ENCODE data around the gene PALB2. TPM values are rescaled to one million over a fixed set of nuclear protein-coding genes. Genes with fewer than 3 reads are reported as not detected.

The PALB2 gene
- total and polyA plus RNA-seq, 2 of the 8 experiments (the other 6 are each of a cell fraction or from before 2014, with no cell fraction given): 12.5 to 33.1 TPM

DNA sequence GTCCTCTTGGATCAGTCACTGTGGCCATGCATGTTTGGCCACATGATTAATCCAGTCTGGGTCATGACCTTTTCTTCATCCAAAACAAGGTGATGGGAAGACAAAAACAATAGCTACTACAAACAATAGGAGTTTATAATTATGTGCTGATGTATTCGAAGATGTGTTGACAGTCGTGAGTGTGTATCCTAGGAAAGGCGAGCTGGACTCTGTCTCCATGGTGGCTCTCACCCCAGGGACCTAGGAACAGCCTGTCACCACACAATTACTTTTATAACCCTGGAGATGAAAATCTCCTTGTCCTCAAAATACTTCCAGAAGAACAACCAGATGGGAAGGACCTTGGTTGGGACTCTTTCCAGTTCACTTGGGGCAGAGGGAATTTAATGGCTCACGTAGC, 27.8 kb upstream of the PALB2 start:
- no peak overlapping the region for H3K9ac ChIP-seq (replicated peaks in 1 of 4; ENCODE audit: extremely low read depth in 1 of 4, low read depth in 3 of 4, low read length in 3 of 4)
- peaks cover 10 to 60% (median 40%) of the 10 kb centered on the region in 4 experiments for H3K36me3 ChIP-seq (ENCODE audit: control insufficient read depth in 2 of 4, insufficient read depth in 4 of 4, low read length in 3 of 4)
- H3K79me2 ChIP-seq (ENCODE audit: control insufficient read depth in 1 of 2, insufficient read depth in 2 of 2, low read length in 2 of 2): no peaks in the 10 kb centered on the region
- 89% methylated on average over 4 of the region's 4 CpGs; no CpG with 5 or more reads in 1 of the 2 experiments for WGBS, 2 experiments (ENCODE audit: extremely low coverage in 1 of 2, insufficient coverage in 1 of 2, insufficient read length in 1 of 2, insufficient replicate concordance in 2 of 2, low coverage in 1 of 2, low lambda C conversion rate in 2 of 2, missing lambda C conversion rate in 1 of 2)
- H2BK20ac ChIP-seq (ENCODE audit: low read length): no peak overlapping the region
- H2BK5ac ChIP-seq (ENCODE audit: low read depth, low read length): no peak overlapping the region
- H3K79me1 ChIP-seq (ENCODE audit: low read depth, low read length): no peaks in the 10 kb centered on the region
- H4K20me1 ChIP-seq (replicated peaks in 1 of 2; ENCODE audit: control insufficient read depth in 1 of 2, insufficient read depth in 2 of 2, low read length in 2 of 2): peaks cover under 1 to 3% of the 10 kb centered on the region in 2 experiments
- no peak overlapping the region for H3K56ac ChIP-seq (replicated peaks; ENCODE audit: insufficient read length, low read depth, low read length)
- H2BK12ac ChIP-seq (ENCODE audit: low read depth, low read length): no peak overlapping the region
- no peak overlapping the region for H3K18ac ChIP-seq (ENCODE audit: extremely low read depth, low read length)
- no peaks in the 10 kb centered on the region for H3K4me1 ChIP-seq (replicated peaks in 1 of 4; ENCODE audit: control insufficient read depth in 3 of 4, insufficient read depth in 4 of 4, low read length in 3 of 4)
- H3K23ac ChIP-seq (ENCODE audit: insufficient read length): no peak overlapping the region
- no peak overlapping the region for H2AFZ ChIP-seq (ENCODE audit: low read length)
- no peak overlapping the region for H3K4me2 ChIP-seq (ENCODE audit: insufficient read depth in 1 of 2, low read depth in 2 of 2, low read length in 2 of 2)
- no peak overlapping the region for H2AK5ac ChIP-seq (ENCODE audit: low read depth, low read length)
- DNase-seq (ENCODE audit: low read depth in 1 of 2, low spot score in 2 of 2) (no peak), FAIRE-seq (no peak)
- no peak overlapping the region for H4K8ac ChIP-seq (ENCODE audit: extremely low read depth, insufficient read depth, low read length)
- CTCF ChIA-PET (ENCODE audit: partially characterized antibody): interaction anchor here (1.0 to 1.6 kb wide), 3 partner anchors 9 to 45 kb away, joined by 3 to 7 read pairs (median 3); partner anchors contain the start of gene PLK1
- H3K4me3 ChIP-seq (ENCODE audit: extremely low read depth in 1 of 4, insufficient read depth in 2 of 4, low read depth in 3 of 4, low read length in 4 of 4): no peak overlapping the region
- H3K27ac ChIP-seq (ENCODE audit: low read depth, low read length): no peak overlapping the region
- no peak overlapping the region for H3K4ac ChIP-seq (replicated peaks; ENCODE audit: insufficient read length, low read depth, low read length)
- H4K5ac ChIP-seq (ENCODE audit: insufficient read length, low read depth, low read length): no peak overlapping the region
- POLR2A ChIA-PET (ENCODE audit: partially characterized antibody): interaction anchor here (3.2 to 4.5 kb wide), 2 partner anchors 10 kb away, joined by 9 to 23 read pairs; partner anchors contain the start of gene PLK1
- no peak overlapping the region for H2BK15ac ChIP-seq (ENCODE audit: low read length)
- no peaks in the 10 kb centered on the region for H3K9me3 ChIP-seq (ENCODE audit: insufficient read depth in 2 of 2, low read depth in 1 of 2, low read length in 1 of 2)
- H4K91ac ChIP-seq (replicated peaks; ENCODE audit: insufficient read length, low read length): no peak overlapping the region
- H3K23me2 ChIP-seq (ENCODE audit: low read depth, low read length): no peaks in the 10 kb centered on the region
- no peak overlapping the region for H3K14ac ChIP-seq (ENCODE audit: insufficient read length)
- H3K27me3 ChIP-seq (replicated peaks in 1 of 4; ENCODE audit: control insufficient read depth in 3 of 4, extremely low read depth in 1 of 4, insufficient read depth in 3 of 4, low read length in 3 of 4): no peaks in the 10 kb centered on the region
- no peak overlapping the region for H2BK120ac ChIP-seq (replicated peaks; ENCODE audit: low read depth, low read length)
- TF ChIP-seq CEBPB (IDR thresholded peaks at IDR 0.05; ENCODE audit: low read depth, low read length): no peak
- TF ChIP-seq POLR2A (IDR thresholded peaks at IDR 0.05; ENCODE audit: control extremely low read depth in 1 of 2, low read depth in 2 of 2, low read length in 2 of 2): no peak
- TF ChIP-seq BCL11A (IDR thresholded peaks at IDR 0.05; ENCODE audit: low read depth in 2 of 2, low read length in 2 of 2): no peak
- no peak for TF ChIP-seq CBX5 (IDR thresholded peaks at IDR 0.05; ENCODE audit: low read depth, low read length)

Data from H1 (cell line).